HG03442 (cell line): ENCODE measurements around the gene FABP7.

Experiments used
- ATAC-seq: cut with Tn5 transposase; IDR thresholded peaks from one replicate; pipeline ENCODE4 v1.9.1; 2021; ENCODE audit warnings: mild to moderate bottlenecking, moderate library complexity; ENCODE audit not compliant: unreplicated experiment

The FABP7 gene

DNA sequence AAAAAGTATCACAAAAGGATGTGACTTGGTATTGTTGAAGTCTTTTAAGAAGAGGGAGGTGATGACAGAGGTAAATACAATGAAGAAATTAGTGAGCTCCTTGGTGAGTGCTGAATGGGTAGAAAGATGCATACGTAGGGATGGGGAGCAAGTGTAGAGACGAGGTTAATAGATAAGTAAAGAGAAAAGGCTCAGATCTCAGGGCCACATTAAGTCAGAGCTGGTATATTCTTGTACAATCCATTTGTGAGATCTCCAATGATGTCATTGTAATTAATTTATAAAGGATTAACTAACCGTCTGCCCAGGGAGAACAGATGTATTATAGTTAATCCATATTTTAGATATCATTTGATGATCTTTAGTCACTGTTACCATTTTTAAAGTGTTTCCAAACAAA is 52.9 kb downstream of the FABP7 start:
- no peak for ATAC-seq

DNA sequence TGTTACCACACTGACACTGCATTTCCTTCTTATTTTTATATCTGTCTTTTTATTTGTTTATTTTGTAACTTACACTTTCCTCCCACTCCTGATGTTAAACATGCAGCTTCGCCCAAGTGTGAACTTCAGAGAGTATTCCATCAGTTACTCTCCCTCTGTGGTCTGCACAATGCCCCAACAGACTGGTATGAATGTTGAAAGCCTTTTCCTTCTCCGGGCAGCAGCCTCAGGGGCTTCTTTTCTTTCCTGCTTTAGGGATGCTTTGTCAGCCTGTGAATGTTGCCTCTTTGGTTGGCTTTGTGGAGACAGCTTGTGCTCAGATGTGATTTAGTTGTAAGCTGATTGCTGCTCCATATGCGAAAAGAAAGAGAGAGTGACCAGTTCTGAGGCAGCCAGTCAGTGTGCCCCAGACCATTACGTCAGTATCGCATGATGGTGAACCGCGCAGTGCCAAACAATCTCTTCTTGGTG is 53.5 kb downstream of the FABP7 start:
- ATAC-seq: no peak
